SU-DHL-6 (cell line): ENCODE measurements around the gene LIFR.

Experiments used
- H2AFZ ChIP-seq: fragments of 200-600 bp; sonication (generic); 2 replicates; pipeline ENCODE4 v1.6.1; 2014; ENCODE audit warnings: low read depth, mild to moderate bottlenecking, moderate library complexity, mixed read lengths, antibody characterized with exemption, low read length; ENCODE audit not compliant: severe bottlenecking
- H3F3A ChIP-seq: fragments of 200-600 bp; shearing (Covaris generic); 2 replicates; pipeline ENCODE4 v1.6.0; 2016; ENCODE audit warnings: antibody characterized with exemption, mild to moderate bottlenecking; ENCODE audit not compliant: insufficient read depth
- H3K27ac ChIP-seq: fragments of 200-600 bp; sonication (generic); 2 replicates; pipeline ENCODE4 v1.5.1; 2016; ENCODE audit warnings: low read depth, mild to moderate bottlenecking, low read length, moderate library complexity, mixed read lengths
- H3K27me3 ChIP-seq: fragments of 200-600 bp; sonication (generic), shearing (Covaris generic); 2 replicates; pipeline ENCODE4 v1.6.0; 2014; ENCODE audit warnings: mild to moderate bottlenecking, low read length
- H3K36me3 ChIP-seq: fragments of 200-600 bp; sonication (generic); 2 replicates; pipeline ENCODE4 v1.6.1; 2014; ENCODE audit warnings: mild to moderate bottlenecking, low read length, mixed read lengths
- H3K4me2 ChIP-seq: fragments of 300-600, 200-600 bp; shearing (Covaris generic), sonication (generic); 2 replicates; pipeline ENCODE4 v1.6.0; 2014; ENCODE audit warnings: low read length, low read depth, mild to moderate bottlenecking; ENCODE audit not compliant: poor library complexity, severe bottlenecking
- H3K4me3 ChIP-seq: fragments of 200-600 bp; sonication (generic); 2 replicates; pipeline ENCODE4 v1.5.1; 2014; ENCODE audit warnings: antibody characterized with exemption, low read length, mild to moderate bottlenecking, mixed read lengths; ENCODE audit not compliant: insufficient read depth, poor library complexity, severe bottlenecking
- H3K79me2 ChIP-seq: fragments of 200-600 bp; sonication (generic); 2 replicates; pipeline ENCODE4 v1.6.1; 2014; ENCODE audit warnings: mild to moderate bottlenecking, low read length, moderate library complexity; ENCODE audit not compliant: insufficient read depth
- H3K9ac ChIP-seq: fragments of 200-600 bp; sonication (generic); 2 replicates; pipeline ENCODE4 v1.7.0; 2014; ENCODE audit warnings: mild to moderate bottlenecking, low read length
- H3K9me2 ChIP-seq: fragments of 200-600 bp; sonication (generic); replicated peaks from 2 replicates; pipeline ENCODE4 v1.6.1; 2014; ENCODE audit warnings: low read length; ENCODE audit not compliant: insufficient read depth
- H3K9me3 ChIP-seq: fragments of 200-600 bp; sonication (generic); 2 replicates; pipeline ENCODE4 v1.6.1; 2014; ENCODE audit warnings: low read length, mixed read lengths; ENCODE audit not compliant: insufficient read depth
- H4K20me1 ChIP-seq: fragments of 200-600 bp; sonication (generic); 2 replicates; pipeline ENCODE4 v1.6.1; 2014; ENCODE audit warnings: low read depth, mild to moderate bottlenecking, antibody characterized with exemption, low read length, moderate library complexity, mixed read lengths
- EZH2phosphoT487 ChIP-seq: fragments of 200-600 bp; sonication (generic), shearing (Covaris generic); conservative IDR thresholded peaks from 2 replicates; pipeline ENCODE4 v1.6.1; 2018; ENCODE audit warnings: mild to moderate bottlenecking, antibody characterized with exemption, low read length, moderate library complexity, mixed read lengths
- TF ChIP-seq, protein P1 (sequence below): fragments of 200-600 bp; sonication (generic); IDR thresholded peaks from one replicate; pipeline ENCODE4 v1.5.1; 2017; ENCODE audit warnings: antibody characterized with exemption, mild to moderate bottlenecking, low read length, moderate library complexity; ENCODE audit not compliant: insufficient read depth, poor library complexity, severe bottlenecking

The LIFR gene

DNA sequence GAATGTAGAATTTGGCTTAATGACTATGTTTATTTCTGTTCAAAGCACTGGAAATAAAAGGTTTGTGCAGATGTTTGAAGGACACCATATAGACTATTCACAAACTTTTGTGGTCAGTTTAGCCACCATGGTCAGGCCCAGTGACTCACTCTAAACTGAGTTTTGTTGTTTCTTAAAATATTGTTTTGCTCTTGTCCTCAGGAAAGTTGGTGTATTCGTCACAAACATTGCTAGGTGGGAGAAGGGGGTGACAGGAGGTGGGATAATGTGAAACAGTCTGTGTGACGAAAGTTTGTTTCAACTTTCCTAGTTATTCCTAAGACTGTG is 35.0 kb upstream of the LIFR start:
- no peak overlapping the region for H3K27ac ChIP-seq
- H3F3A ChIP-seq, result no peaks in the 10 kb centered on the region
- H3K4me2 ChIP-seq, result no peak overlapping the region
- H3K9me3 ChIP-seq, result no peaks in the 10 kb centered on the region
- H2AFZ ChIP-seq, result no peak overlapping the region
- no peak overlapping the region for H3K9ac ChIP-seq
- no peaks in the 10 kb centered on the region for H3K79me2 ChIP-seq
- H3K9me2 ChIP-seq, result no peaks in the 10 kb centered on the region
- no peak overlapping the region for H3K4me3 ChIP-seq
- no peaks in the 10 kb centered on the region for H3K27me3 ChIP-seq
- no peaks in the 10 kb centered on the region for H3K36me3 ChIP-seq
- H4K20me1 ChIP-seq, result no peaks in the 10 kb centered on the region
- TF ChIP-seq, protein P1, sequence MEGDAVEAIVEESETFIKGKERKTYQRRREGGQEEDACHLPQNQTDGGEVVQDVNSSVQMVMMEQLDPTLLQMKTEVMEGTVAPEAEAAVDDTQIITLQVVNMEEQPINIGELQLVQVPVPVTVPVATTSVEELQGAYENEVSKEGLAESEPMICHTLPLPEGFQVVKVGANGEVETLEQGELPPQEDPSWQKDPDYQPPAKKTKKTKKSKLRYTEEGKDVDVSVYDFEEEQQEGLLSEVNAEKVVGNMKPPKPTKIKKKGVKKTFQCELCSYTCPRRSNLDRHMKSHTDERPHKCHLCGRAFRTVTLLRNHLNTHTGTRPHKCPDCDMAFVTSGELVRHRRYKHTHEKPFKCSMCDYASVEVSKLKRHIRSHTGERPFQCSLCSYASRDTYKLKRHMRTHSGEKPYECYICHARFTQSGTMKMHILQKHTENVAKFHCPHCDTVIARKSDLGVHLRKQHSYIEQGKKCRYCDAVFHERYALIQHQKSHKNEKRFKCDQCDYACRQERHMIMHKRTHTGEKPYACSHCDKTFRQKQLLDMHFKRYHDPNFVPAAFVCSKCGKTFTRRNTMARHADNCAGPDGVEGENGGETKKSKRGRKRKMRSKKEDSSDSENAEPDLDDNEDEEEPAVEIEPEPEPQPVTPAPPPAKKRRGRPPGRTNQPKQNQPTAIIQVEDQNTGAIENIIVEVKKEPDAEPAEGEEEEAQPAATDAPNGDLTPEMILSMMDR, result no peak
- no peak for TF ChIP-seq EZH2phosphoT487

DNA sequence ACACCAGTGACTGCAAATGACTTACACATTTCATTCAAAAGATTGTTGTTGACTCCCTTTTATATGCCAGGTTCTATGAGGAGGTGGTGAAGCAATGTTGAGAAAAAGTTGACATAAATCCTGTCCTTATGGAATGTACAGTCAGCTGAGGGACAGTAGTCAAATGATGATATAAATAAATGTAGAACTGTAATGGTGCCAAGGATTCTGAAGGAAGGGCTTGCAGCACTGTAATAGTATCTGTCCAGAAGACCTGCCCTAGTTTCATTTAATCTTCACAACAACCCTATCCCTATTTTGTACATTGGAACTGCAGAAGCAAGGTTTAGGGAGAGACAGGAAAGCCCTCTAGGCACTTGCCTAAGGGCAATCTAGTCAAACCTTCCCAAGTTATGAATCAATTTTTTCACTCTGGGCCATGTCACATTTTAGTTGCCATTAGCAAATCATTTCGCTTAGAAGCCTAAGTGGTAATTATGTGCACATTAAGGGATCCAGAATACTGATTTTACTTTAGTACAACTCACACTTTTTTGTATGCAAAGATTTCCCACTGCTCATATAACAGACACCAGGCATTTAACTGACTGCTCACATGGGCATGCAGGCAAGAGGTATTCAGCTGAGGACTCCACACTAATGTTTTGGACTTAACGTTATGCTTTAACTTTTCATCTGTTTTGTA is 34.5 kb upstream of the LIFR start:
- Histone ChIP-seq H3K9ac (no peak overlapping the region), H3F3A (no peaks in the 10 kb centered on the region), H3K36me3 (no peaks in the 10 kb centered on the region), H3K27me3 (no peaks in the 10 kb centered on the region), H4K20me1 (no peaks in the 10 kb centered on the region), H3K27ac (no peak overlapping the region), H3K79me2 (no peaks in the 10 kb centered on the region), H3K9me2 (no peaks in the 10 kb centered on the region), H2AFZ (no peak overlapping the region), H3K4me2 (no peak overlapping the region), H3K4me3 (no peak overlapping the region), H3K9me3 (no peaks in the 10 kb centered on the region)
- TF ChIP-seq, protein P1, result no peak
- no peak for TF ChIP-seq EZH2phosphoT487

- H3K36me3 ChIP-seq, result no peaks in the 10 kb centered on the region
- H3K4me2 ChIP-seq, result no peak overlapping the region
- no peak overlapping the region for H3K9ac ChIP-seq
- no peaks in the 10 kb centered on the region for H3K9me3 ChIP-seq
- H3K4me3 ChIP-seq, result no peak overlapping the region
- no peaks in the 10 kb centered on the region for H3F3A ChIP-seq
- TF ChIP-seq EZH2phosphoT487, result no peak
- TF ChIP-seq, protein P1, result no peak
- no peak overlapping the region for H3K27ac ChIP-seq
- H2AFZ ChIP-seq, result no peak overlapping the region
- no peaks in the 10 kb centered on the region for H3K9me2 ChIP-seq
- no peaks in the 10 kb centered on the region for H4K20me1 ChIP-seq
- H3K27me3 ChIP-seq, result no peaks in the 10 kb centered on the region
- H3K79me2 ChIP-seq, result no peaks in the 10 kb centered on the region
Measured at GRCh38 chr5:38589629-38590028, 33.2 kb upstream of the LIFR start.
